ENCODE results near the gene NEK9. TPM values are rescaled to one million over a fixed set of nuclear protein-coding genes. Genes with fewer than 3 reads are reported as not detected.
"Not testable (repeated sequence)": the region's sequence is repeated elsewhere in the genome, so short reads cannot be mapped to it uniquely, and the experiment has no call there.

Gene NEK9
- total RNA-seq, 2 experiments from 2014 or later = 95.2 to 104 TPM

DNA sequence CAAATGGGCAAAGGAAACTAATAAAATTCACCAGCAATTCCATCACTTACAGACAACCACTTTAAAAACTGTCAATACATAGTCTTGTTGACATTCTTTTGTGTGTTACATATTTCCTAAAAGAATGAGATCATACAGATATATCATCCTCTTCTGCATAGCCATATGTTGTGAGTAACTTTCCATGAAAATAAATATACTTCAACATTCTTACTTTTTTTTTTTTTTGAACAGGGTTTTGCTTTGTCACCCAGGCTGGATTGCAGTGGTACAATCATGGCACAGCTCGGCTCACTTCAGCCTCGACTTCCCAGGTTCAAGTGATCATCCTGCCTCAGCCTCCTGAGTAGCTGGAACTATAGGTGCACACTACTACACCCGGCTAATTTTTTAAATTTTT is 36.5 kb downstream of the NEK9 start:
- Mint-ChIP-seq H3K9me3 (no peaks in the 10 kb centered on the region), H3K4me3 (no peak overlapping the region), H3K27me3 (no peaks in the 10 kb centered on the region), H3K27ac (no peak overlapping the region), H3K36me3 (peaks cover 13% of the 10 kb centered on the region), H3K4me1 (no peaks in the 10 kb centered on the region)
- ATAC-seq (ENCODE audit: low read depth) (no peak), DNase-seq (no peak)
- POLR2A ChIA-PET = no interaction called here

DNA sequence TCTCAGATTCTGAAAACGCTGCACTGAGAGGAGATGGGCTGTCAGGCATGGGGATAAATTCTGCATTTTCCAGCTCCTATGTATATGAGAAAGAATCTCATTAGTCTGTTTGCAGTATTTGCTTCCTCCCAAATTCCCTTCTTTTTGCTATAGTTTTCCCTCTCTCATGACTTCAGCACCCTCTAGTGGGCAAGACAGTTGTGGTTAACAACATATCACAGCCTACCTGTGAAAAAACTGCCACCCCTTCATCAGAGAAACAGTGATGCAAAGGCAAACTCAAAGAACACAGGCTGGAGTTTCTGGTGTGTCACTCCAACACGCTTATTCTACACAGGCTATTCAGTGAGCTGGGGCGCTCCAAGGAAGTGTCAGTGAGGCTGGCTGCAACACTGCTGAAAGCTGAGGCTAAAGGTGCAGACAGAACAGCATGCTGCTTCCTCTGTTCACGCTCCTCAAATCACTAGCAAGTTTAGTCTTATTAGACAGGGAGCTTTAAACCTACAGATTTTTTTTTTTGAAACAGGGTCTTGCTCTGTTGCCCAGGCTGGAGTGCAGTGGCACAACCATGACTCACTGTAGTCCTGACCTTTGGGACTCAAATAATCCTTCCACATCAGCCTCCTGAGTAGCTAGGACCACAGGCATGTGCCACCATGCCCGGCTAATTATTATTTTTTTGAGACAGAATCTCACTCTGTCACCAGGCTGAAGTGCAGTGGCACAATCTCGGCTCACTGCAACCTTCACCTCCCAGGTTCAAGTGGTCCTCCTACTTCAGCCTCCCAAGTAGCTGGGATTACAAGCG is 38.1 kb downstream of the NEK9 start:
- ATAC-seq (ENCODE audit: low read depth) = peak; percentile 50
- Mint-ChIP-seq H3K4me3 (no peak overlapping the region), H3K9me3 (no peaks in the 10 kb centered on the region), H3K4me1 (no peaks in the 10 kb centered on the region), H3K27me3 (no peaks in the 10 kb centered on the region), H3K27ac (no peak overlapping the region), H3K36me3 (peaks cover 8% of the 10 kb centered on the region)
- POLR2A ChIA-PET = interaction anchor here (1.0 to 1.2 kb wide), 2 partner anchors 143 to 227 kb away, joined by 3 to 4 read pairs; no protein-coding TSS in a partner anchor
- DNase-seq = no peak

DNA sequence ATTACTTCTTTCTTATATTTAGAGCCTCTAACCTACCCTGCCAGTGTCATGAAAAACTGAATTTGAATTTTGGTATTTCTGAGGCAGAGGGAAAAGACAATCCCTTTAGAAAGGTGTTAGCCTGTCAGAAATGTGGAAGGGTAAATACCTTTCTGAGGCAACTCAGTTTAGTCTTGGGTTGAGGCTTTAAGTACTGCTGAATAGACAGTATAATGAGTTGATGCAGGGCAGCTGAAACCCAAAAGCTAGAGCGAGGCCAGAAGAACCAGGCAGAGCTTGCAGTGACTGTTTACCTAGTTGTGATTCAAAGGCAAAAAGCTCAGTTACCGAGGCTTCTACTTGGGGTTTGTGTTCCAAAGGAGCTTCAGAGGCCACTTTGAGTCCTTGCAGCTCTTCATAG is 38.7 kb downstream of the NEK9 start:
- no peak for DNase-seq
- no peaks in the 10 kb centered on the region for H3K9me3 Mint-ChIP-seq
- no peak for ATAC-seq (ENCODE audit: low read depth)
- H3K4me3 Mint-ChIP-seq = no peak overlapping the region
- H3K27me3 Mint-ChIP-seq = no peaks in the 10 kb centered on the region
- POLR2A ChIA-PET = interaction anchor here (1.0 kb wide), 1 partner anchor 227 kb away, joined by 3 read pairs; no protein-coding TSS in a partner anchor
- H3K27ac Mint-ChIP-seq = no peak overlapping the region
- H3K36me3 Mint-ChIP-seq = peaks cover 6% of the 10 kb centered on the region
- no peaks in the 10 kb centered on the region for H3K4me1 Mint-ChIP-seq

DNA sequence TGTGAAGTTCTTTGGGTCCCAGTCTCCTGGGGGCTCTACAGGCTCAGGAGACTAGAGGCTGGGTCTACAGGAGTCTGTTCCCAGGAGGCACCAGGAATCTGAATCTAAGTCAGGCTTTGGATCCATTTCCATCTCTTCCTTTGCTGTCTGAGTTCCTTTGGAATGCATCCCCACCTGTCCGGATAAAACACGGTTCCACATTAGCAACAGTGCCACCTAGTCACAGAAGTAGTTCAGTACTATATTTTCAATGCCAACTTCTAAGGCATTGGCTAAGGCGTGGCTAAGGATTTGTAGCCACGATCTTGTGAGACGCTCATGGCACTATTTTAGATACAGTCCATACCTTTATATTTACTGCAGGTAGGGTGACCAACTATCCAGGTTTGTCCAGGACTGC is 42.3 kb downstream of the NEK9 start:
- no peaks in the 10 kb centered on the region for H3K4me1 Mint-ChIP-seq
- no peak overlapping the region for H3K27ac Mint-ChIP-seq
- no peaks in the 10 kb centered on the region for H3K27me3 Mint-ChIP-seq
- POLR2A ChIA-PET = no interaction called here
- no peaks in the 10 kb centered on the region for H3K9me3 Mint-ChIP-seq
- ATAC-seq (ENCODE audit: low read depth) = no peak
- DNase-seq = no peak
- peaks cover 9% of the 10 kb centered on the region for H3K36me3 Mint-ChIP-seq
- H3K4me3 Mint-ChIP-seq = no peak overlapping the region

DNA sequence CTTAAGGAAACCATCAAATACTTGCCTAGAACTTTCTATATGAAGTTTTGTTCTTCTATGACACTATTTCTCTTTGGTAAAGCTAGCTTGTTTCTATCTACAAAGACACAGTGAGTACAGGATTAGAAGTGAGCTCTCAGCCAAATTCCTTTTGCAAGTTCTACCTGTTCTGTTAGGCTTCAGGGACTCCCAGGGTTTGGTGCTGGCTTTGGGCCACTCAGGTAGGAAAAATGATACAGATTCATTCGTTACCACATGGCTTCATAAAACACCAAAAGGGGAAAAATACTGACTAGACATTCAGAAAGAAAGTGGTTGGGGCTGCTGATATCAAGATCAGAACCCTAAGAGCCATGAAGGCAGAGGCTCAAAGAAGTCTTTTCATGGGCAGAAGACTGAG is 43.6 kb downstream of the NEK9 start:
- no peaks in the 10 kb centered on the region for H3K4me1 Mint-ChIP-seq
- H3K36me3 Mint-ChIP-seq = peaks cover 10% of the 10 kb centered on the region
- POLR2A ChIA-PET = interaction anchor here (0.9 kb wide), 1 partner anchor 18 kb away, joined by 3 read pairs; no protein-coding TSS in a partner anchor
- H3K27me3 Mint-ChIP-seq = no peaks in the 10 kb centered on the region
- ATAC-seq (ENCODE audit: low read depth) (no peak), DNase-seq (no peak)
- H3K4me3 Mint-ChIP-seq = no peak overlapping the region
- H3K27ac Mint-ChIP-seq = no peak overlapping the region
- no peaks in the 10 kb centered on the region for H3K9me3 Mint-ChIP-seq

DNA sequence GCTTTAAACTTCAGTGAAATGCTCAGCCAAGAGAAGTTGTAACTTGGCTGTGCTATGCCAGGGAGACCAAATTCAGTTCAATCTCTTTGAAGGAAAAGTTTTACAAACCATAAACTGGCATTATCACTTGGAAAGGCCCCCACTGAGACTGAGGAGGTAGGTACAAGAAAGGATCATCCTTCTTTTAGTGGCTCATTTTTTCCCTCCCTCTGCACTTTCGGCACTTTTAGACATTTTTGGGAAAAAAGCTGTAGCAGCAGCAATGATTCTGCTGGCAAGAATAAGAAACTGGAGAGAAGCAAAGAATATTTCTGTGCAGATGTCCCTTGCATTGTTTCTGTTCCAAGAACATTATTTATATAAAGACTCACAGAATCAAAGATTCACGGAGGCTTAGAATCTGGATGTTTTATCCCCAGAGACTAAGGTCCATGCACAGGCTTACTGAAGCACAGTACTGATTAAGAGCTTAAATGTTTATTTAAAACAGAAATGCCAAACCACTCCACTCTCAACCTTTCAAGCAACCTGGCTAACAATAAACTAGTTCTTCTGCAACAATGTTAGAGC is 45.1 kb downstream of the NEK9 start:
- Mint-ChIP-seq H3K27me3 (no peaks in the 10 kb centered on the region), H3K9me3 (no peaks in the 10 kb centered on the region), H3K36me3 (peaks cover 6% of the 10 kb centered on the region), H3K27ac (no peak overlapping the region), H3K4me3 (no peak overlapping the region), H3K4me1 (no peaks in the 10 kb centered on the region)
- ATAC-seq (ENCODE audit: low read depth) = no peak
- POLR2A ChIA-PET = no interaction called here
- no peak for DNase-seq

DNA sequence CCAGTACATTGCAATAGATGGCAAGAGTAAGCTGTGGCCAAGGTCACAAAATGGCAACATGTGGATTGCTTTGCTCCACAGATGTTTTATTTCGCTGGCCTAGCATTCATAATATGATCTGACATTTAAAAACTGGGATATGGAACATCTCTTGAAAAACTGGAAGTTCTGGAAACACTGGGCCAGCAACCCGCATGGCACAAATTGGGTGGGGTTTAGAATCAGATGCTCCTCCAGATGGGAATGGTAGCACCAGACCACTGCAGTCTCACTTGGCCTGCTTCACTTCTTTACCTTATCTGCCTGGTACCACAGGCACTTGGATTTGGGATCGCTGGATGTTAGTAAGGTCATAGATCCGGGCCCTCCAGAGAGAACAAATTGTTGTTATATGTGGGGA is 47.3 kb downstream of the NEK9 start:
- Mint-ChIP-seq H3K4me3 (no peak overlapping the region), H3K27ac (no peak overlapping the region), H3K4me1 (no peaks in the 10 kb centered on the region), H3K27me3 (no peaks in the 10 kb centered on the region), H3K36me3 (peaks cover 6% of the 10 kb centered on the region), H3K9me3 (no peaks in the 10 kb centered on the region)
- no peak for ATAC-seq (ENCODE audit: low read depth)
- DNase-seq = no peak
- POLR2A ChIA-PET = no interaction called here

DNA sequence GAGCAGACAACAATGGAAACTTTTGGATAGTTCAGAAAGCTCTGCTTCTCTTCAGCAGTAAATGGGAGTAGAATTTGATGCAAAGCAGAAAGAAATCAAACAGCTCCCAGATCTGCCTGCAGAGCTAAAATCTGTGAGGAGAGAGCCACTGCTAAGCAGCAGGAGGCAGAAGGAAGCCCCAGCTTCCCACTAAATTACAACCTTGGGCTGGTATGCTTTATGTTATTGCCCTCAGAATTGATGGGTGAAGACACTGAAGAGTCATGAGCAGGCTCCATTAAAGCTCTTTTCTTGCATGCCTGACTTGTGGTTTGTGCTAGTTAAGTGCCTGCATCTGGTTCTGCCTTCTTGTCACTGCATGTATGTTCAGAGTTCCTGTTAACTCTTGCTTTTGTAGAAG is 49.1 kb downstream of the NEK9 start:
- POLR2A ChIA-PET = interaction anchor here (0.9 kb wide), 1 partner anchor 14 kb away, joined by 5 read pairs; the partner anchor contains the start of gene ACYP1
- DNase-seq = no peak
- Mint-ChIP-seq H3K36me3 (peaks cover 4% of the 10 kb centered on the region), H3K9me3 (no peaks in the 10 kb centered on the region), H3K27me3 (no peaks in the 10 kb centered on the region), H3K27ac (no peak overlapping the region), H3K4me3 (no peak overlapping the region), H3K4me1 (no peaks in the 10 kb centered on the region)
- ATAC-seq (ENCODE audit: low read depth) = no peak

DNA sequence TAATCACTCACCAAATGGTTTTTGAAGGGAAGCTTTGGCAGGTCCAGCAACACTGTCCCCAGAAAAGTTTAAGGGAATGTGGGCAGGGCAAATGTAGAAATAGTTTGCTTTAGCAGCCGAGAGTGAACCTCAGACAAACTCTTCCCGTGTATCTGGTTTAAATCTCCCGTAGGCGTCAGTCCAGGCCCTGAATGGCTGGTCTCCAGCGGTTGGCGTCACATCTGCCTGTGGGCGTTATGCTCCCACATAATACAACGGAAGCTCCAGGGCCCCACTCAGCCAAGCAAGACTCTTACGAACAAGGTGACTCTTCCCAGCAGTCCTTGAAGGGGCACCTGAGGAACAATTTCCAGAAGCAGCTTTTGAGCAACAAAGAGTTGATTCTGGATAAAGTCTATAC is 56.5 kb downstream of the NEK9 start:
- peaks cover 2% of the 10 kb centered on the region for H3K4me1 Mint-ChIP-seq
- ATAC-seq (ENCODE audit: low read depth) = no peak
- H3K4me3 Mint-ChIP-seq = no peak overlapping the region
- no peaks in the 10 kb centered on the region for H3K27me3 Mint-ChIP-seq
- H3K36me3 Mint-ChIP-seq = no peaks in the 10 kb centered on the region
- DNase-seq = no peak
- H3K27ac Mint-ChIP-seq = no peak overlapping the region
- H3K9me3 Mint-ChIP-seq = no peaks in the 10 kb centered on the region
- POLR2A ChIA-PET = no interaction called here

DNA sequence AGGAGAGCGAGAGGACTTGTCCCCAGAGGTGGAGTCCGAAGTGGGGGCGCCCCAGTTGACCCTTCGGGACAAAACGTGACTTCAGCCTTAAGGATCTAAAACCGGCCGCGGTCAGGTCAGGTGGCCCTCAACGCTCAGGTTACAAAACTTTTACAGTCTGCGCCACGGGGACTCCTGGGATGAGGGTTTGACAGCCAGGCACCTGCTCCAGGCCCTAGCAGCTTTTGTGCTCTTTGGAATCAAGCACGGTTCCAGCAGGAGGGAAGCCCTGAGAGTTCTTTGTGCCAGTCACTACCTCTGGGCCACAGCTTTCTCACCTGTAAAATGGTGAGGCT is 57.1 kb downstream of the NEK9 start:
- Mint-ChIP-seq H3K4me1 (peaks cover 3% of the 10 kb centered on the region), H3K27ac (peak overlapping the region; percentile 22), H3K9me3 (no peaks in the 10 kb centered on the region), H3K36me3 (no peaks in the 10 kb centered on the region), H3K27me3 (no peaks in the 10 kb centered on the region), H3K4me3 (no peak overlapping the region)
- DNase-seq = no peak
- no peak for ATAC-seq (ENCODE audit: low read depth)
- POLR2A ChIA-PET = interaction anchor here (0.9 to 1.1 kb wide), 2 partner anchors 57 to 452 kb away, joined by 3 read pairs; partner anchors contain the start of gene NEK9

DNA sequence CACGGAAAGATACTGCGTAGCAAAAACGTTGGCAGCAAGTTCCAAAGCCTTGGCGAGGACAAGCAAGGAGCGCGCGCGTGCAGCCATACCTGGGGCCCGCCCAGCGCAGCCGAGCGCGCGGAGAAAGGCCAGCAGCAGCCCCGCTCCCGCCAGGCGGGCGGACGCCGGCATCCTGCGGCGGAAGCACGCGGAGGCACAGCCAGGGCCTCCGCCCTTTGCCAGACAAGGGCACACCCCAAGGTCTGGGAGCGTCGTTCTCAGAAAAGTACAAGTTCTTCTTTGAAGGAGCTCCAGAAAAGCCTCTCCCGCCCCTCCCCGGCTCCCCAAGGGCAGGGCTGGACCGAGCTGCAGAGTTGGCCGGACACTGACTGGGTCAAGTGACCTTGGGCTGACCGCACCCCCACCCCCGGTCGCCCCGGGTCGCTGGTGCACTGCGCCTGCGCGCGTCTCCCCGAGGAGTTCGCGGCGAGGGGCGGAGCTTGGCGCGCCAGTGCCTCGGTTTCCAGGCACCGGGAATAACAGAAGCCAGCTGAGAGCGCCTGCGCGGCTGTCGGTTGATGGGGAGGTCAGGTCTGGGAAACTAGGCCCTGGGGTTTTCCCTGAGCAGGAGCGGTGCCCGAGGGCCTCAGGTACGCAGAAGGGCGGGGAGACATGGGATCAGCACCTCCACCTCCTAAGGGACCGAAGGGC is 57.6 kb downstream of the NEK9 start, which contains the start of gene ZC2HC1C:
ZC2HC1C (plus strand) TSS at position 521 of the 690 bp plus-strand sequence. CDS start 933 bp downstream, outside the sequence.
- POLR2A ChIA-PET = interaction anchor here (0.9 to 1.1 kb wide), 2 partner anchors 58 to 452 kb away, joined by 3 read pairs; partner anchors contain the start of gene NEK9
- no peak within 1 kb of the TSS for H3K4me3 Mint-ChIP-seq
- ATAC-seq (ENCODE audit: low read depth) (peak; percentile 88), DNase-seq (peak; percentile 76)
- H3K27me3 Mint-ChIP-seq = no peaks in the 10 kb centered on the region
- H3K27ac Mint-ChIP-seq = peak within 1 kb of the TSS; percentile 22
- no peaks in the 10 kb centered on the region for H3K36me3 Mint-ChIP-seq
- peaks cover 5% of the 10 kb centered on the region for H3K4me1 Mint-ChIP-seq
- no peaks in the 10 kb centered on the region for H3K9me3 Mint-ChIP-seq

DNA sequence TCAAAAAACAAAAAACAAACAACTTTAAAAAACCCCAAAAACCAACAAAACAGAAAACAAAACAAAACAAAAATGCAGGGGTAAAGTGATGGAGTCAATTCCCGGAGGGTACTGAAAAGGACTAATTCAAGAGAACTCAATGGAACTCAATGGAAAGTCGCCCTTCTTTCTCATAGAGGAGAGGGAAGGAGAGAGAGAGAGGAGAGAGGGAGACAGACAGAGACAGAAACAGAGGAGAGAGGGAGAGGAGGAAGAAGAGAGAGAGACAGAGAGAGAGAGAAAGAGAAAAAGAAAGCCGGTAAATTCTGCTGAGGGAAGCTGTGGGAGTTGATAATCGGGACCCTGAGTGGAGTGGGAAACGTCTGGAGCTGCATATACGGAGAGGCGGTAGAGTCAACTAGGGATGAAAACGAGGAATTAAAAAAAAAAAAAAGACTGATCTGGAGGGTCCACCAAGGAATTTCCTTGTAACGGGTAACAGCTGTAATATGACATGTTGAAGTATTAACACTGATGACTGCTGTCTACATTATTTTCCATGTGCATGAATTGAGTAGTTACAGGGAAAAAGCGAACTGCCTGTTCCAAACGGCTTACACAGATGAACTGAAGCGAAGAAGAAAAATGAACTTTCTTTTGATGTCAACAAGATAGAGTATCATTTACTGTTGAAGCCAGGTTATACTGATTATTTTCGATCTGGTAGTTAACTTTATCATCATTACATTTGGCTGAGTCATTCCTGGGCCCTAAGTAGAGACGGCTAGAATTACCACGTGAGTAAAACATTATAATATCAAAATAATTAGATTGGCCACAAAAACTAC is 58.3 kb downstream of the NEK9 start:
- ATAC-seq (ENCODE audit: low read depth) (no peak), DNase-seq (no peak)
- Mint-ChIP-seq H3K36me3 (peaks cover 2% of the 10 kb centered on the region), H3K27ac (no peak overlapping the region), H3K27me3 (no peaks in the 10 kb centered on the region), H3K4me1 (peaks cover 9% of the 10 kb centered on the region), H3K9me3 (no peaks in the 10 kb centered on the region), H3K4me3 (no peak overlapping the region)
- POLR2A ChIA-PET = interaction anchor here (0.9 to 1.1 kb wide), 2 partner anchors 59 to 451 kb away, joined by 3 read pairs; partner anchors contain the start of gene NEK9

DNA sequence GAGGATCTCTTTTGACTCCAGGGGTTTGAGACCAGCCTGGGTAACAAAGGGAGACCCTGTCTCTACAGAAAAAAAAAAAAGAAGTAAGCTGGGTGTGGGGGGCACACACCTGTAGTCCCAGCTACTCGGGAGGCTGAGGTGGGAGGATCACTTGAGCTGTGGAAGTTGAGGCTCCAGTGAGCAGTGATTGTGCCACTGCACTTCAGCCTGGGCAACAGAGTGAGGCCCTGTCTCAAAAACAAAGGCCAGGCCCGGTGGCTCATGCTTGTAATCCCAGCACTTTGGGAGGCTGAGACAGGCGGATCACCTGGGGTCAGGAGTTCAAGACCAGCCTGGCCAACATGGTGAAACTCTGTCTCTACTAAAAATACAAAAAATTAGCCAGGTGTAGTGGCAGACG is 59.1 kb downstream of the NEK9 start:
- not testable (repeated sequence) for H3K4me3 Mint-ChIP-seq; H3K36me3 Mint-ChIP-seq; H3K27ac Mint-ChIP-seq; H3K9me3 Mint-ChIP-seq; DNase-seq; H3K27me3 Mint-ChIP-seq; ATAC-seq (ENCODE audit: low read depth)
- POLR2A ChIA-PET = interaction anchor here (0.7 kb wide), 1 partner anchor 221 kb away, joined by 3 read pairs; no protein-coding TSS in a partner anchor
- peaks cover 14% of the 10 kb centered on the region for H3K4me1 Mint-ChIP-seq
